Upper lobe of left lung (tissue), 6 donors: ENCODE results near the gene C15orf61. TPM values are rescaled to one million over a fixed set of nuclear protein-coding genes. Genes with fewer than 3 reads are reported as not detected.

ENCODE experiments used
- ATAC-seq, 2 donors: fragments of 200-7000 bp; cut with Tn5 transposase; one replicate each; pipeline ENCODE4 v1.9.1; 2022; ENCODE audit warnings: mild to moderate bottlenecking in 2 of 2, moderate library complexity in 2 of 2; ENCODE audit not compliant: low FRiP score in 2 of 2
- DNase-seq, 2 donors: peaks; one replicate each; pipeline ENCODE4 v3.0.0-alpha.2; 2019 to 2020
- H3K27ac ChIP-seq, 4 donors: fragments of 200-600 bp; sonication (generic); one replicate each; pipeline ENCODE4 v1.5.1; 2016 to 2019
- H3K27me3 ChIP-seq, 4 donors: fragments of 200-600 bp; sonication (generic); one replicate each; pipeline ENCODE4 v1.5.1; 2017 to 2019
- H3K36me3 ChIP-seq, 4 donors: fragments of 200-600 bp; sonication (generic); one replicate each; pipeline ENCODE4 v1.5.1; 2016 to 2019
- H3K4me1 ChIP-seq, 4 donors: fragments of 200-600 bp; sonication (generic); one replicate each; pipeline ENCODE4 v1.5.1; 2018 to 2019
- H3K4me3 ChIP-seq, 4 donors: fragments of 200-600 bp; sonication (generic); one replicate each; pipeline ENCODE4 v1.5.1; 2017 to 2019; ENCODE audit warnings: mild to moderate bottlenecking in 2 of 4, moderate library complexity in 1 of 4
- H3K9me3 ChIP-seq, 4 donors: fragments of 200-600 bp; sonication (generic); one replicate each; pipeline ENCODE4 v1.5.1; 2018 to 2019
- CTCF ChIP-seq, 6 experiments: fragments of 450-650 bp in 4 of 6; fragments of 200-600 bp in 2 of 6; sonication (generic) in 2 of 6; IDR thresholded peaks; one replicate each; pipeline ENCODE4 v1.5.1; 2016 to 2019; ENCODE audit warnings: antibody characterized with exemption in 6 of 6
- EP300 ChIP-seq, 4 donors: sonication (generic); formaldehyde crosslinking; IDR thresholded peaks; one replicate each; pipeline ENCODE4 v1.5.1; 2017; ENCODE audit warnings: antibody characterized with exemption in 4 of 4, control low read depth in 2 of 4
- POLR2A ChIP-seq, 4 donors: fragments of 450-650 bp; IDR thresholded peaks; one replicate each; pipeline ENCODE4 v1.5.1; 2016 to 2017; ENCODE audit warnings: antibody characterized with exemption in 4 of 4, mild to moderate bottlenecking in 2 of 4
- POLR2AphosphoS5 ChIP-seq, 2 donors: sonication (generic); formaldehyde crosslinking; IDR thresholded peaks; one replicate each; pipeline ENCODE4 v1.5.1; 2017; ENCODE audit warnings: antibody characterized with exemption in 2 of 2
- WGBS, 2 donors: methylation state at CpG; one replicate each; pipeline ENCODE4 v1.1.5; 2017 to 2018; 5-methylcytosine and 5-hydroxymethylcytosine counted together
- total RNA-seq, 6 donors: library from RNA; depleted of rRNA in 4 of 6; stranded (reverse); fragments of >200 nt in 4 of 6; gene quantifications; one replicate each; pipeline versions ENCODE4 v1.1.0 to v1.2.1, GENCODE V29; 2016 to 2021
- donor health status: DM: no; HTN: no; CAD: no; lungs with moderate emphysema.
- donor health status: DM: no; HTN: yes; CAD: no; lungs with severe emphysema.

The C15orf61 gene
- total RNA-seq, 6 donors from 2014 or later: 2.7 to 10.8 (median 6.7) TPM

- Histone ChIP-seq H3K36me3 (no peaks in the 10 kb centered on the region), H3K27me3 (no peaks in the 10 kb centered on the region), H3K9me3 (no peaks in the 10 kb centered on the region), H3K4me3 (no peak overlapping the region), H3K4me1 (peaks cover 0 to 6% (median 3%) of the 10 kb centered on the region in 4 donors), H3K27ac (no peak overlapping the region)
- ATAC-seq (no peak), DNase-seq (no peak)
- WGBS, 2 donors: 82 to 95% methylated on average over 3 of the region's 3 CpGs
- TF ChIP-seq EP300 (IDR thresholded peaks at IDR 0.05) (no peak), CTCF (IDR thresholded peaks at IDR 0.05) (no peak), POLR2AphosphoS5 (IDR thresholded peaks at IDR 0.05) (no peak), POLR2A (IDR thresholded peaks at IDR 0.05) (no peak)
Measured at GRCh38 chr15:67569668-67570067, 48.7 kb downstream of the C15orf61 start.

- no peak overlapping the region for H3K4me3 ChIP-seq
- WGBS, 2 donors: 89 to 91% methylated on average over 4 of the region's 4 CpGs
- TF ChIP-seq POLR2A (IDR thresholded peaks at IDR 0.05) (no peak), CTCF (IDR thresholded peaks at IDR 0.05) (no peak)
- H3K36me3 ChIP-seq: no peaks in the 10 kb centered on the region
- peaks cover 3 to 15% (median 8%) of the 10 kb centered on the region in 4 donors for H3K4me1 ChIP-seq
- peak overlapping the region in 2 of 4 donors; percentile 13 to 23 for H3K27ac ChIP-seq
- ATAC-seq: no peak
- H3K27me3 ChIP-seq: no peaks in the 10 kb centered on the region
- H3K9me3 ChIP-seq: no peaks in the 10 kb centered on the region
- DNase-seq: no peak
Measured at GRCh38 chr15:67570875-67571647, 50.1 kb downstream of the C15orf61 start.

- TF ChIP-seq POLR2AphosphoS5 (IDR thresholded peaks at IDR 0.05): no peak
- TF ChIP-seq EP300 (IDR thresholded peaks at IDR 0.05): no peak
- TF ChIP-seq CTCF (IDR thresholded peaks at IDR 0.05): no peak
- no peak for TF ChIP-seq POLR2A (IDR thresholded peaks at IDR 0.05)
- no peak for DNase-seq
- 83 to 88% methylated on average over 5 of the region's 5 CpGs for WGBS, 2 donors
Measured at GRCh38 chr15:67571648-67572415, 50.9 kb downstream of the C15orf61 start.

GRCh38 chr15:67573194-67573593, 52.3 kb downstream of the C15orf61 start:
- no peaks in the 10 kb centered on the region for H3K27me3 ChIP-seq
- no peak overlapping the region for H3K4me3 ChIP-seq
- H3K4me1 ChIP-seq: peaks cover 3 to 15% (median 8%) of the 10 kb centered on the region in 4 donors
- H3K27ac ChIP-seq: peak overlapping the region in 2 of 4 donors; percentile 41 to 61
- no peaks in the 10 kb centered on the region for H3K9me3 ChIP-seq
- DNase-seq (no peak), ATAC-seq (no peak)
- no peaks in the 10 kb centered on the region for H3K36me3 ChIP-seq
- no peak for TF ChIP-seq POLR2A (IDR thresholded peaks at IDR 0.05)
- TF ChIP-seq POLR2AphosphoS5 (IDR thresholded peaks at IDR 0.05): no peak
- no peak for TF ChIP-seq EP300 (IDR thresholded peaks at IDR 0.05)
- TF ChIP-seq CTCF (IDR thresholded peaks at IDR 0.05): no peak
- 82% methylated on average over 3 of the region's 3 CpGs for WGBS, 2 donors

More at GRCh38 chr15:67571648-67572415, 50.9 kb downstream of the C15orf61 start:
- Histone ChIP-seq H3K9me3 (no peaks in the 10 kb centered on the region), H3K27ac (peak overlapping the region in 3 of 4 donors; percentile 13 to 23 (median 14)), H3K36me3 (no peaks in the 10 kb centered on the region), H3K27me3 (no peaks in the 10 kb centered on the region), H3K4me3 (no peak overlapping the region), H3K4me1 (peaks cover 3 to 15% (median 8%) of the 10 kb centered on the region in 4 donors)
- ATAC-seq: no peak
